ENCODE results near the gene SPART. TPM values are rescaled to one million over a fixed set of nuclear protein-coding genes. Genes with fewer than 3 reads are reported as not detected.
"Not testable (repeated sequence)": the region's sequence is repeated elsewhere in the genome, so short reads cannot be mapped to it uniquely, and the experiment has no call there.

The SPART gene
- polyA plus RNA-seq, 1 of the 3 experiments (the other 2 are of a cell fraction): 4.8 TPM

DNA sequence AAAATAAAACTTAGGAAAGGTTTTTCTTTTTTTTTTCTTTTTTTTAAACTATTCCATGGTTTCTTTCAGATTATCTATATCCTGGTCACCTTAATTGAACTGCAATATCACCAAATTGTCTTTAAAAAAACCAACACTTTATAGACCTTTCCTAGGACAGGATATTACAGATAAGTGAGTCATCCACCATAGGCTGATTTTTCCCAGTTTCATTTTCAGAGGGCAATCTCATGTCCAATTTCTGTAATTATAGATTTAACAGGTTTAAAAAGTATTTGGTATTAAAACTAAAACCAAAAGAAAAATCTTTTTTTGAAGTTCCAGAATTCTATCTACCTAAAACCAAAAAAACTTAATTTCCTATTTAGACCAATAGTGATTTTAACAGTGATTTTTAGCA, 13.2 kb downstream of the SPART start:
- no peaks in the 10 kb centered on the region for H3K9me2 ChIP-seq
- ChIA-PET CTCF (interaction anchor here (2.3 kb wide), 1 partner anchor 13 kb away, joined by 10 read pairs; the partner anchor contains the start of gene SPART), POLR2A (no interaction called here)
- peaks cover 4% of the 10 kb centered on the region; the same call in 1 of the 2 replicates for H3K9me3 ChIP-seq
- peaks cover 6% of the 10 kb centered on the region for H3F3A ChIP-seq (replicated peaks; ENCODE audit: insufficient read depth)
- H4K20me1 ChIP-seq (ENCODE audit: insufficient read depth): no peaks in the 10 kb centered on the region
- no peak for DNase-seq
- H3K4me2 ChIP-seq: no peak overlapping the region
- H3K27ac ChIP-seq (ENCODE audit: low read depth in 2 of 2, low read length in 1 of 2): no peak overlapping the region
- TF ChIP-seq MXI1 (IDR thresholded peaks at IDR 0.05; ENCODE audit: low read depth, low read length) (no peak), JUND (IDR thresholded peaks at IDR 0.05) (peak; percentile 8; the same call in 1 of the 2 replicates), FOSL2 (IDR thresholded peaks at IDR 0.05; ENCODE audit: borderline replicate concordance, low read depth) (peak; percentile 54; the same call in 1 of the 2 replicates)
- no peak overlapping the region for H3K9ac ChIP-seq
- H3K36me3 ChIP-seq (replicated peaks in 1 of 2; ENCODE audit: control insufficient read depth in 1 of 2, insufficient read depth in 2 of 2, low read length in 1 of 2): peaks cover 0 to 8% of the 10 kb centered on the region in 2 experiments
- no peaks in the 10 kb centered on the region for H3K4me1 ChIP-seq (ENCODE audit: control insufficient read depth in 1 of 2, insufficient read depth in 2 of 2, low read depth in 1 of 2, low read length in 1 of 2)
- no peaks in the 10 kb centered on the region for H3K27me3 ChIP-seq (ENCODE audit: insufficient read depth)
- H3K4me3 ChIP-seq (ENCODE audit: low read depth in 2 of 2, low read length in 1 of 2): no peak overlapping the region
- peaks cover 3% of the 10 kb centered on the region; the same call in 1 of the 2 replicates for H3K79me2 ChIP-seq (ENCODE audit: insufficient read depth)
- 0 out of 2 replicates have a peak overlapping the region, but pooled peaks have one; percentile 31 for H2AFZ ChIP-seq (ENCODE audit: low read depth)

DNA sequence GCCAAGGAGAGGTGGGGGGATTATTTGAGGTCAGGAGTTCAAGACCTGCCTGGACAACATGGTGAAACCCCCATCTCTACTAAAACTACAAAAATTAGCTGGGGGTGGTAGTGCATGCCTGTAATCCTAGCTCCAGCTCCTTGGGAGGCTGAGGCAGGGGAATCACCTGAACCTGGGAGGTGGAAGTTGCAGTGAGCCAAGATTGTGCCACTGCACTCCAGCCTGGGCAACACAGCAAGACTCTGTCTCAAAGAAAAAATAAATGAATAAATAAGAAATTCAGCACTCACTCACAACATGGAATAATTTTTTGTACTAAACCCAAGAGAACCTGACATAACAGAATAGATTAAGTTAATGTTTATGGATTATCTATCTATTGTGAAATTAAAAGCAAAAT, 13.9 kb downstream of the SPART start:
- DNase-seq; H3K9me2 ChIP-seq; H2AFZ ChIP-seq (ENCODE audit: low read depth); H3K4me1 ChIP-seq (ENCODE audit: control insufficient read depth in 1 of 2, insufficient read depth in 2 of 2, low read depth in 1 of 2, low read length in 1 of 2); H3K4me3 ChIP-seq (ENCODE audit: low read depth in 2 of 2, low read length in 1 of 2); H3K27ac ChIP-seq (ENCODE audit: low read depth in 2 of 2, low read length in 1 of 2); H3K27me3 ChIP-seq (ENCODE audit: insufficient read depth); H3K4me2 ChIP-seq; H3K9me3 ChIP-seq; H3K79me2 ChIP-seq (ENCODE audit: insufficient read depth); H3F3A ChIP-seq (replicated peaks; ENCODE audit: insufficient read depth); H3K9ac ChIP-seq; POLR2A ChIA-PET; H4K20me1 ChIP-seq (ENCODE audit: insufficient read depth): not testable (repeated sequence)
- H3K36me3 ChIP-seq (replicated peaks in 1 of 2; ENCODE audit: control insufficient read depth in 1 of 2, insufficient read depth in 2 of 2, low read length in 1 of 2): peaks cover 0 to 15% of the 10 kb centered on the region in 2 experiments
- CTCF ChIA-PET: interaction anchor here (0.7 to 2.3 kb wide), 2 partner anchors 14 to 88 kb away, joined by 3 to 10 read pairs; partner anchors contain the start of gene SPART

DNA sequence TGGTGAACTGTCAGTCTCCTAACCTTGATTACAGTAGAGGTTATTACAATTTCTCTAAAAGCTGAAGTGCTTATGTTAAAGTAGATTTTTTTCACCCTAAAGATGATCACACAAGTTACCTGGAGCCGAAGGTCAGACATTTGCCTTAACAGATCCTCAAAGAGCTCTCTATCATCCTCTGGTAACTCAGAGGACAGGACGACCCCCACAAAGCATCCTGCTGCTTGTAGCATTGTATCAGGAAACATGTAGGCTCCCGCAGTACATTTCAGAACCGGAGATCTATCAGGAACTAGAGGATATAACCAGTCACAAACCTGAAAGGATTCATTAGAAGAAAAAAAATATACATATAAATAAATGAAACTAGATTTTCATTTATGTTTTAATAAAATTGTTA, 14.9 kb downstream of the SPART start:
- no peak overlapping the region for H3K9ac ChIP-seq
- peaks cover 0 to 19% of the 10 kb centered on the region in 2 experiments for H3K36me3 ChIP-seq (replicated peaks in 1 of 2; ENCODE audit: control insufficient read depth in 1 of 2, insufficient read depth in 2 of 2, low read length in 1 of 2)
- ChIA-PET POLR2A (no interaction called here), CTCF (interaction anchor here (0.7 to 2.3 kb wide), 4 partner anchors 15 to 405 kb away, joined by 3 to 10 read pairs (median 3); partner anchors contain the start of gene SPART)
- peaks cover 3% of the 10 kb centered on the region; the same call in 1 of the 2 replicates for H3K79me2 ChIP-seq (ENCODE audit: insufficient read depth)
- no peaks in the 10 kb centered on the region for H3K27me3 ChIP-seq (ENCODE audit: insufficient read depth)
- 92% methylated on average over 4 of the region's 4 CpGs for WGBS (ENCODE audit: low lambda C conversion rate)
- H3K4me2 ChIP-seq: no peak overlapping the region
- H3K4me3 ChIP-seq (ENCODE audit: low read depth in 2 of 2, low read length in 1 of 2): no peak overlapping the region
- peaks cover 4% of the 10 kb centered on the region; the same call in 1 of the 2 replicates for H3K9me3 ChIP-seq
- H3K27ac ChIP-seq (ENCODE audit: low read depth in 2 of 2, low read length in 1 of 2): no peak overlapping the region
- H3K9me2 ChIP-seq: no peaks in the 10 kb centered on the region
- no peaks in the 10 kb centered on the region for H4K20me1 ChIP-seq (ENCODE audit: insufficient read depth)
- H2AFZ ChIP-seq (ENCODE audit: low read depth): no peak overlapping the region
- TF ChIP-seq, protein P1, sequence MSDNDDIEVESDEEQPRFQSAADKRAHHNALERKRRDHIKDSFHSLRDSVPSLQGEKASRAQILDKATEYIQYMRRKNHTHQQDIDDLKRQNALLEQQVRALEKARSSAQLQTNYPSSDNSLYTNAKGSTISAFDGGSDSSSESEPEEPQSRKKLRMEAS (IDR thresholded peaks at IDR 0.05; ENCODE audit: low read depth): no peak
- no peak for TF ChIP-seq GABPA (IDR thresholded peaks at IDR 0.05; ENCODE audit: low read depth)
- peaks cover 6% of the 10 kb centered on the region for H3F3A ChIP-seq (replicated peaks; ENCODE audit: insufficient read depth)
- no peak for DNase-seq
- H3K4me1 ChIP-seq (ENCODE audit: control insufficient read depth in 1 of 2, insufficient read depth in 2 of 2, low read depth in 1 of 2, low read length in 1 of 2): no peaks in the 10 kb centered on the region

DNA sequence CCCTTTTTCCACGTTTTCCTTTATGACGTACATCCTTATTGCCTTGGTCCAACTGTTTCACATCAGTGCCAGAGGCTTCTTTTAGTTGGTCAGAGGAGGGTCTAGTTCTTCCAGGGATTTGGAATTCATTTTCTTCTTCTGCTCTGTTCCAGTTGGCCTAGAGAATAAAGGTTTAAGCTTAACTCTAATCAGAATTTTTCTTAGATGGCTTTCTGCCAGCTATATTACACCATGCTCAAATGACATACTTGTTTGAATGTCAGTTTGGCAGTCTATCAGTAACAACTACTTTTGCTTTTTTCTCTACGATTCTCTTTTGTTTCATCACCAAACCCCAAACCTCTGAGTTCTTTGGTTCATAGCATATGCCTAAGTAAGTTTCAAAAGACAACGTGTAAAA, 16.8 kb downstream of the SPART start:
- POLR2A ChIA-PET: no interaction called here
- CTCF ChIA-PET: interaction anchor here (1.3 to 1.5 kb wide), 2 partner anchors 18 to 350 kb away, joined by 4 to 5 read pairs; no protein-coding TSS in a partner anchor
- TF ChIP-seq FOXJ3 (CRISPR knock-in tag; IDR thresholded peaks at IDR 0.05) (no peak), ELF1 (IDR thresholded peaks at IDR 0.05) (no peak)
- TF ChIP-seq, protein P2, sequence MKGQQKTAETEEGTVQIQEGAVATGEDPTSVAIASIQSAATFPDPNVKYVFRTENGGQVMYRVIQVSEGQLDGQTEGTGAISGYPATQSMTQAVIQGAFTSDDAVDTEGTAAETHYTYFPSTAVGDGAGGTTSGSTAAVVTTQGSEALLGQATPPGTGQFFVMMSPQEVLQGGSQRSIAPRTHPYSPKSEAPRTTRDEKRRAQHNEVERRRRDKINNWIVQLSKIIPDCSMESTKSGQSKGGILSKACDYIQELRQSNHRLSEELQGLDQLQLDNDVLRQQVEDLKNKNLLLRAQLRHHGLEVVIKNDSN (IDR thresholded peaks at IDR 0.05; ENCODE audit: borderline replicate concordance, low read depth): no peak
- TF ChIP-seq, protein P3, sequence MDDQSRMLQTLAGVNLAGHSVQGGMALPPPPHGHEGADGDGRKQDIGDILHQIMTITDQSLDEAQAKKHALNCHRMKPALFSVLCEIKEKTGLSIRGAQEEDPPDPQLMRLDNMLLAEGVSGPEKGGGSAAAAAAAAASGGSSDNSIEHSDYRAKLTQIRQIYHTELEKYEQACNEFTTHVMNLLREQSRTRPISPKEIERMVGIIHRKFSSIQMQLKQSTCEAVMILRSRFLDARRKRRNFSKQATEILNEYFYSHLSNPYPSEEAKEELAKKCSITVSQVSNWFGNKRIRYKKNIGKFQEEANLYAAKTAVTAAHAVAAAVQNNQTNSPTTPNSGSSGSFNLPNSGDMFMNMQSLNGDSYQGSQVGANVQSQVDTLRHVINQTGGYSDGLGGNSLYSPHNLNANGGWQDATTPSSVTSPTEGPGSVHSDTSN (IDR thresholded peaks at IDR 0.05): no peak
- TF ChIP-seq, protein P4, sequence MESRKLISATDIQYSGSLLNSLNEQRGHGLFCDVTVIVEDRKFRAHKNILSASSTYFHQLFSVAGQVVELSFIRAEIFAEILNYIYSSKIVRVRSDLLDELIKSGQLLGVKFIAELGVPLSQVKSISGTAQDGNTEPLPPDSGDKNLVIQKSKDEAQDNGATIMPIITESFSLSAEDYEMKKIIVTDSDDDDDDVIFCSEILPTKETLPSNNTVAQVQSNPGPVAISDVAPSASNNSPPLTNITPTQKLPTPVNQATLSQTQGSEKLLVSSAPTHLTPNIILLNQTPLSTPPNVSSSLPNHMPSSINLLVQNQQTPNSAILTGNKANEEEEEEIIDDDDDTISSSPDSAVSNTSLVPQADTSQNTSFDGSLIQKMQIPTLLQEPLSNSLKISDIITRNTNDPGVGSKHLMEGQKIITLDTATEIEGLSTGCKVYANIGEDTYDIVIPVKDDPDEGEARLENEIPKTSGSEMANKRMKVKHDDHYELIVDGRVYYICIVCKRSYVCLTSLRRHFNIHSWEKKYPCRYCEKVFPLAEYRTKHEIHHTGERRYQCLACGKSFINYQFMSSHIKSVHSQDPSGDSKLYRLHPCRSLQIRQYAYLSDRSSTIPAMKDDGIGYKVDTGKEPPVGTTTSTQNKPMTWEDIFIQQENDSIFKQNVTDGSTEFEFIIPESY (IDR thresholded peaks at IDR 0.05; ENCODE audit: borderline replicate concordance, low read depth): no peak

More for the DNA sequence above, 16.8 kb downstream of the SPART start:
- no peak for DNase-seq
- WGBS (ENCODE audit: low lambda C conversion rate): 88% methylated on average over 4 of the region's 4 CpGs
- no peak overlapping the region for H3K27ac ChIP-seq (ENCODE audit: low read depth in 2 of 2, low read length in 1 of 2)
- peaks cover 0 to 25% of the 10 kb centered on the region in 2 experiments for H3K36me3 ChIP-seq (replicated peaks in 1 of 2; ENCODE audit: control insufficient read depth in 1 of 2, insufficient read depth in 2 of 2, low read length in 1 of 2)
- H3F3A ChIP-seq (replicated peaks; ENCODE audit: insufficient read depth): peaks cover 6% of the 10 kb centered on the region
- no peaks in the 10 kb centered on the region for H3K4me1 ChIP-seq (ENCODE audit: control insufficient read depth in 1 of 2, insufficient read depth in 2 of 2, low read depth in 1 of 2, low read length in 1 of 2)
- H2AFZ ChIP-seq (ENCODE audit: low read depth): no peak overlapping the region
- peaks cover 4% of the 10 kb centered on the region; the same call in 1 of the 2 replicates for H3K9me3 ChIP-seq
- H3K4me3 ChIP-seq (ENCODE audit: low read depth in 2 of 2, low read length in 1 of 2): no peak overlapping the region
- no peaks in the 10 kb centered on the region for H3K27me3 ChIP-seq (ENCODE audit: insufficient read depth)
- H3K4me2 ChIP-seq: no peak overlapping the region
- H3K9me2 ChIP-seq: 0 out of 2 replicates have a peak, but pooled peaks cover 3% of the 10 kb centered on the region
- peaks cover 3% of the 10 kb centered on the region; the same call in 1 of the 2 replicates for H3K79me2 ChIP-seq (ENCODE audit: insufficient read depth)
- H4K20me1 ChIP-seq (ENCODE audit: insufficient read depth): no peaks in the 10 kb centered on the region
- H3K9ac ChIP-seq: no peak overlapping the region

Measured in SK-N-SH (cell line).